Measurements from ENCODE around the gene HDAC11. TPM values are rescaled to one million over a fixed set of nuclear protein-coding genes. Genes with fewer than 3 reads are reported as not detected.

HDAC11 gene
- total RNA-seq, 1 experiment from 2014 or later, result 7.0 TPM

DNA sequence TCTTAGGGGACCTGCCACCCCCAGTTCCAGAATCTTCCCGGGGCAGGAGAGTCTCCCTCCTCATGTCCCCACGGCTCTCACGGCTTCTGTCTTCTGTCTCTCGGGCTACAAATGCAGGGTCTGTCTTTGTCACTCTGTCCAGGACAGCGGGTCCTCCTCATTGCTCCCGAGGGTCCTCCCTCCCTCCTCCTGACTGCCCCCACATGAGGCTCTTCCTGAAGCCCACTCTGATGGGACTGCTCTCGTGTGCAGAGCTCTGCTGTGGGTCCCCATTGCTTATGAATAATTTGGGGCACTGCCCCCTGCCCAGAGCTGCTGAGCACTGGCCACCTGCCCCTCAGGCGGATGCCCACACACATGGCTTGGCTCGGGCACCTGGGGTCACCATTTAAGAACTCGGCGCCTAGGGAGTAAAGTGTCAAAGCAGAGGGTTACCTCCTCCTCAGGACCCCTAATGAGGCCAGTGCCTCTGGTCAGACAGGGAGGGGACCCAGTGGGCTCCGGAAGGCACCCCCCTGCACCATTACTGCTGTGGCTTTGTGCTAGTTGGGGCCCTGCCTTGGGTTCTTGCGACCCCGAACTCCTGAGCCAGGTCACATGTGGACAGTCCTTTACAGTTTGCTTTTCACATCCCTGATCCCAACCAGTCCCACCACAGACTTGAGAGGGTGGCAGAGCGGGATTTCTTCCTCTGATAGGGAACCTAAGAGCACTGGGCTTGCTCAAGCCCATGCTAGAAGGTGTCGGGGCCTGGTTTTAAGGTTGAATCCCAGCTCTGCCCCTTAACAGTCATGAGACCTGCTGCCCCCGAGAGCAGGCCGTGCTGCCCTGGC is 22.1 kb downstream of the HDAC11 start:
- no peak overlapping the region for H2BK120ac ChIP-seq (ENCODE audit: low read depth, low read length, poor library complexity, severe bottlenecking)
- H3K27ac Mint-ChIP-seq, result peak overlapping the region in 1 of 3 experiments; percentile 23; a peak in 2 of 7 replicates
- DNase-seq, result no peak

More for the DNA sequence above, 22.1 kb downstream of the HDAC11 start:
- Histone ChIP-seq H4K8ac (replicated peaks; ENCODE audit: insufficient read length, low read depth, low read length) (no peak overlapping the region), H3K27me3 (ENCODE audit: insufficient read depth, low read length) (no peaks in the 10 kb centered on the region), H2AK5ac (ENCODE audit: insufficient read length, low read length) (no peak overlapping the region), H3K4me1 (ENCODE audit: insufficient read depth, low read length) (no peaks in the 10 kb centered on the region; the same call in 1 of the 2 replicates), H3K14ac (ENCODE audit: insufficient read depth, low read length) (no peak overlapping the region; the same call in 1 of the 2 replicates), H3K18ac (ENCODE audit: insufficient read length, low read depth, low read length) (no peak overlapping the region), H4K20me1 (ENCODE audit: control insufficient read depth, insufficient read depth, insufficient read length) (peaks cover 5% of the 10 kb centered on the region), H3K56ac (ENCODE audit: insufficient read length, low read depth, low read length) (no peak overlapping the region), H2BK15ac (ENCODE audit: low read depth, low read length) (no peak overlapping the region), H2AFZ (ENCODE audit: low read length) (no peak overlapping the region), H3K23ac (ENCODE audit: insufficient read length, low read depth, low read length) (no peak overlapping the region), H3K27ac (ENCODE audit: insufficient read length, low read depth, low read length) (no peak overlapping the region), H4K5ac (ENCODE audit: insufficient read length, low read depth, low read length) (no peak overlapping the region), H3K9me3 (ENCODE audit: control insufficient read depth, low read depth, low read length) (no peaks in the 10 kb centered on the region), H2BK12ac (ENCODE audit: insufficient read length, low read depth, low read length) (no peak overlapping the region), H3K79me1 (ENCODE audit: insufficient read depth, low read depth, low read length, poor library complexity, severe bottlenecking) (no peaks in the 10 kb centered on the region), H3K4me2 (ENCODE audit: insufficient read depth, insufficient read length, low read length) (no peak overlapping the region), H2BK20ac (ENCODE audit: low read depth, low read length, poor library complexity, severe bottlenecking) (no peak overlapping the region), H3K23me2 (ENCODE audit: insufficient read length, low read depth, low read length, poor library complexity, severe bottlenecking) (no peaks in the 10 kb centered on the region), H3K79me2 (ENCODE audit: insufficient read depth, low read length) (no peaks in the 10 kb centered on the region), H3K4ac (ENCODE audit: low read depth, low read length) (no peak overlapping the region), H3K9ac (ENCODE audit: extremely low read depth, insufficient read length, low read length) (no peak overlapping the region), H3T11ph (ENCODE audit: low read length) (no peak overlapping the region), H4K91ac (ENCODE audit: insufficient read length, low read depth, low read length) (no peak overlapping the region), H2BK5ac (ENCODE audit: insufficient read length, low read length) (no peak overlapping the region)
- Mint-ChIP-seq H3K4me1 (peaks cover 2 to 3% of the 10 kb centered on the region in 2 experiments), H3K4me3 (no peak overlapping the region; a peak in 1 of 5 replicates), H3K9me3 (no peaks in the 10 kb centered on the region; a peak in 2 of 5 replicates), H3K27me3 (ENCODE audit: low read depth) (no peaks in the 10 kb centered on the region), H3K36me3 (ENCODE audit: insufficient read depth in 1 of 3, low read depth in 3 of 3) (no peaks in the 10 kb centered on the region)
- WGBS (ENCODE audit: extremely low coverage, insufficient read length, low lambda C conversion rate), result no CpG with 5 or more reads among the region's 18 CpGs
- TF ChIP-seq, protein P1, sequence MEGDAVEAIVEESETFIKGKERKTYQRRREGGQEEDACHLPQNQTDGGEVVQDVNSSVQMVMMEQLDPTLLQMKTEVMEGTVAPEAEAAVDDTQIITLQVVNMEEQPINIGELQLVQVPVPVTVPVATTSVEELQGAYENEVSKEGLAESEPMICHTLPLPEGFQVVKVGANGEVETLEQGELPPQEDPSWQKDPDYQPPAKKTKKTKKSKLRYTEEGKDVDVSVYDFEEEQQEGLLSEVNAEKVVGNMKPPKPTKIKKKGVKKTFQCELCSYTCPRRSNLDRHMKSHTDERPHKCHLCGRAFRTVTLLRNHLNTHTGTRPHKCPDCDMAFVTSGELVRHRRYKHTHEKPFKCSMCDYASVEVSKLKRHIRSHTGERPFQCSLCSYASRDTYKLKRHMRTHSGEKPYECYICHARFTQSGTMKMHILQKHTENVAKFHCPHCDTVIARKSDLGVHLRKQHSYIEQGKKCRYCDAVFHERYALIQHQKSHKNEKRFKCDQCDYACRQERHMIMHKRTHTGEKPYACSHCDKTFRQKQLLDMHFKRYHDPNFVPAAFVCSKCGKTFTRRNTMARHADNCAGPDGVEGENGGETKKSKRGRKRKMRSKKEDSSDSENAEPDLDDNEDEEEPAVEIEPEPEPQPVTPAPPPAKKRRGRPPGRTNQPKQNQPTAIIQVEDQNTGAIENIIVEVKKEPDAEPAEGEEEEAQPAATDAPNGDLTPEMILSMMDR (conservative IDR thresholded peaks at IDR 0.05), result no peak

All from H9 (cell line).